ENCODE data around the gene GALNT9.

GALNT9 gene

GRCh38 chr12:132294121-132295034 lies 35.0 kb downstream of the GALNT9 start:
- DNase-seq (ENCODE audit: low read depth, low spot score), result no peak

GRCh38 chr12:132292328-132293319 lies 36.8 kb downstream of the GALNT9 start:
- no peak for DNase-seq (ENCODE audit: low read depth, low spot score)

GRCh38 chr12:132291402-132292175 lies 37.8 kb downstream of the GALNT9 start:
- no peak for DNase-seq (ENCODE audit: low read depth, low spot score)

GRCh38 chr12:132290203-132290540 lies 39.2 kb downstream of the GALNT9 start:
- DNase-seq (ENCODE audit: low read depth, low spot score), result no peak

- no peak for DNase-seq (ENCODE audit: low read depth, low spot score)
These were observed 39.8 kb downstream of the GALNT9 start for GRCh38 chr12:132289356-132290202.

- DNase-seq (ENCODE audit: low read depth, low spot score), result no peak
These were observed 40.7 kb downstream of the GALNT9 start for GRCh38 chr12:132288516-132289215.

- no peak for DNase-seq (ENCODE audit: low read depth, low spot score)
These were observed 41.8 kb downstream of the GALNT9 start for GRCh38 chr12:132287391-132288238.

- DNase-seq (ENCODE audit: low read depth, low spot score), result no peak
These were observed 42.5 kb downstream of the GALNT9 start for GRCh38 chr12:132286912-132287311.

GRCh38 chr12:132285991-132286681 lies 43.3 kb downstream of the GALNT9 start:
- DNase-seq (ENCODE audit: low read depth, low spot score), result no peak

- no peak for DNase-seq (ENCODE audit: low read depth, low spot score)
These were observed 44.3 kb downstream of the GALNT9 start for GRCh38 chr12:132284827-132285741.

GRCh38 chr12:132284071-132284826 lies 45.1 kb downstream of the GALNT9 start:
- no peak for DNase-seq (ENCODE audit: low read depth, low spot score)

- DNase-seq (ENCODE audit: low read depth, low spot score), result peak; percentile 26
These were observed 46.2 kb downstream of the GALNT9 start for GRCh38 chr12:132282950-132283771.

- no peak for DNase-seq (ENCODE audit: low read depth, low spot score)
These were observed 47.1 kb downstream of the GALNT9 start for GRCh38 chr12:132282031-132282949.

- DNase-seq (ENCODE audit: low read depth, low spot score), result no peak
These were observed 48.4 kb downstream of the GALNT9 start for GRCh38 chr12:132281038-132281437.

- no peak for DNase-seq (ENCODE audit: low read depth, low spot score)
These were observed 49.0 kb downstream of the GALNT9 start for GRCh38 chr12:132280406-132280805.
